ENCODE measurements around the gene SCLY.

SCLY gene

GRCh38 chr2:238140040-238140439 lies 79.2 kb downstream of the SCLY start:
- no peak for DNase-seq (ENCODE audit: low read depth in 2 of 2)

GRCh38 chr2:238140721-238141540 lies 80.1 kb downstream of the SCLY start:
- no peak for DNase-seq (ENCODE audit: low read depth in 2 of 2)

GRCh38 chr2:238141541-238142318 lies 80.9 kb downstream of the SCLY start:
- DNase-seq (ENCODE audit: low read depth in 2 of 2): no peak

- DNase-seq (ENCODE audit: low read depth in 2 of 2): no peak
These were observed 81.8 kb downstream of the SCLY start for GRCh38 chr2:238142382-238143205.

GRCh38 chr2:238143239-238143951 lies 82.6 kb downstream of the SCLY start:
- DNase-seq (ENCODE audit: low read depth in 2 of 2): no peak

GRCh38 chr2:238144262-238144661 lies 83.5 kb downstream of the SCLY start:
- DNase-seq (ENCODE audit: low read depth in 2 of 2): no peak

GRCh38 chr2:238145046-238145445 lies 84.2 kb downstream of the SCLY start:
- no peak for DNase-seq (ENCODE audit: low read depth in 2 of 2)

- no peak for DNase-seq (ENCODE audit: low read depth in 2 of 2)
These were observed 85.0 kb downstream of the SCLY start for GRCh38 chr2:238145851-238146250.

- no peak for DNase-seq (ENCODE audit: low read depth in 2 of 2)
These were observed 86.2 kb downstream of the SCLY start for GRCh38 chr2:238146884-238147544.

- DNase-seq (ENCODE audit: low read depth in 2 of 2): no peak
These were observed 88.2 kb downstream of the SCLY start for GRCh38 chr2:238148981-238149380.

Data from stimulated activated CD8-positive, alpha-beta memory T cell treated with anti-CD3 and anti-CD28 coated beads, Interleukin-15, amount 100 ng/mL, for 48 hours (primary cell).